HG03108 (cell line): ENCODE data around the gene ASGR2.
"Not testable (repeated sequence)": the region's sequence is repeated elsewhere in the genome, so short reads cannot be mapped to it uniquely, and the experiment has no call there.

ENCODE experiments used
- ATAC-seq: cut with Tn5 transposase; IDR thresholded peaks from one replicate; pipeline ENCODE4 v1.9.1; 2021; ENCODE audit warnings: moderate library complexity; ENCODE audit not compliant: unreplicated experiment

Gene ASGR2

DNA sequence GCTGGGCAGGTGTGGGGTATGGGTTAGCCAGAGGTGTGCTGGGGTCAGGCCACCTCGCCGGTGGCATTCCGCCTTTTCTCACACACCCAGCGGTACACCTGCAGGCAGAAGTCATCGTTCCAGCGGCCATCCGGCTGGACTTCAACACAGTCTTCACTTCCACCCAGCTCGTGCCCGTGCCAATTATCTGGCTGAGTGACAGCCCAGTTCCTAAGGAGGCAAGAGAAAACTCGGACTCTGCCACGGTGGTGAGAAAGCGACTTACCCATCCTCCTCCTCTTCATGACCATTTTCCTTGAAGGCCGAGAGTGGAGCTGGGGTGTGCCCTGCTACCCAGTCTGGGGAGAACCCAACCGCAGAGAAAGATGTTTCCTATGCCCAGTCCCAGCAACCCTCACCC is 13.1 kb downstream of the ASGR2 start:
- ATAC-seq = no peak

DNA sequence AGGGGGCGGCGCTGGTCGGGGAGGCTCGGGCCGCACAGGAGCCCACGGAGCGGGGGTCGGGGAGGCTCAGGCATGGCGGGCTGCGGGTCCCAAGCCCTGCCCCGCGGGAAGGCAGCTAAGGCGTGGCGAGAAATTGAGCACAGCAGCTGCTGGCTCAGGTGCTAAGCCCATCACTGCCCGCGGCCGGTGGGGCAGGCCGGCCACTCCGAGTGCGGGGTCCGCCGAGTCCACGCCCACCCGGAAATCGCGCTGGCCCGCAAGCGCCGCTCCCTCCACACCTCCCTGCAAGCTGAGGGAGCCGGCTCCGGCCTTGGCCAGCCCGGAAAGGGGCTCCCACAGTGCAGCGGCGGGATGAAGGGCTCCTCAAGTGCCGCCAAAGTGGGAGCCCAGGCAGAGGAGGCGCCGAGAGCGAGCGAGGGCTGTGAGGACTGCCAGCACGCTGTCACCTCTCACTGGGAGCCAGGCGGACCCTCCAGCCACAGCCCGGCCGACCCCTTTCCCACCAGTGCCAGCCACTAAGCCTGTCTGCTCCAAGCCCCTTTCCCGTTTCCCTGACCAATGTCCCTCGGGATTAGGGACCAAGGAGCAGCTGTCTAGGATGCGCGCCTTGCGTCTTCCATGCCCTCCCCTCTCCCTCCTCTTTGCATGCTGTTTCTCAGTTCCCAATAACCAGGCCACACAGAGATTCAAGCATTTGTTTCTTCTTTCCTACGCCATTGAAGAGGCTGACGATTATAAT is 13.8 kb downstream of the ASGR2 start:
- not testable (repeated sequence) for ATAC-seq

DNA sequence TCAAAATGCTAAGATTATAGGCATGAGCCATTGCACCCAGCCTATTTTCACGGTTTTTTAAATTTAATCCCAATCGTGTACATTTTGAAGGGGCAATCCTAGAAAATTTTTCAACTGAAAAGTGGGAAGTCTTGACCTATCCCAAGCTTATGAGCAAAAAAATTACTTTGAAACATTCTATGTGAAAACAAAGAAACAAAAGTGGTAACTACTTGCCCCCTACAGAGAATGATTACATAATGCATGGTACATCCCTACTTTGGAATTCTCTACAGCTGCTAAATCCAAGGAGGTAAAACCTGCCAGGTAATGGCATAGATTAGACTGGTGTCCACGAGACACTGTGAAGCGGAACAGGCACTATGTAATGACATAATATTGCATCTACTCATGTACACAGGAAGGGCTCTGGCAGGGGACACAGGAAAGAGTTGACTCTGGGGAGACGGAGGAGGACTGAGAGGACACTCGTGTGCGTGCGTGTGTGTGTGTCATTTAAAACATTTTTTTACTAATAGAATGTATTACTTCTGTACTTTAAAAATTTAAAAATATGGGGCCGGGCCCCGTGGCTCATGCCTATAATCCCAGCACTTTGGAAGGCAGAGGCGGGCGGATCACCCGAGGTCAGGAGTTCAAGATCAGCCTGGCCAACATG is 15.7 kb downstream of the ASGR2 start:
- no peak for ATAC-seq

DNA sequence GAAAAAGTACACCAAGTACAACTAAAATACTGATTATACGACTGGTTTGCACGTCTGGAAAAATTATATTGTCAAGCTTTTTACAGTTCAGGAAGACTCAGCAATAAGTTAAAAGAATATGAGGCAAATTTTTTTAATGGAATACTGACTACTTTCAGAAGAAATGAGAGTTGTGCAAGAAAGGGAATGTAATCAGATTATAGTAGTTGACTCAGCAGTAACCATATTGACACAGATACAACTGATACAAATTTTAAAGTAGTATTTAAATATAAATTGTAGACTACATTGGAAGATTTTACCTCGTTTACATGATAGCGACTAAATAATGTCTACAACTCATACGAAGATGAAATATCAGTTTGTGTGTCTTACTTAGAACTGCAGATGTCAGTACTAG is 16.7 kb downstream of the ASGR2 start:
- ATAC-seq = no peak

DNA sequence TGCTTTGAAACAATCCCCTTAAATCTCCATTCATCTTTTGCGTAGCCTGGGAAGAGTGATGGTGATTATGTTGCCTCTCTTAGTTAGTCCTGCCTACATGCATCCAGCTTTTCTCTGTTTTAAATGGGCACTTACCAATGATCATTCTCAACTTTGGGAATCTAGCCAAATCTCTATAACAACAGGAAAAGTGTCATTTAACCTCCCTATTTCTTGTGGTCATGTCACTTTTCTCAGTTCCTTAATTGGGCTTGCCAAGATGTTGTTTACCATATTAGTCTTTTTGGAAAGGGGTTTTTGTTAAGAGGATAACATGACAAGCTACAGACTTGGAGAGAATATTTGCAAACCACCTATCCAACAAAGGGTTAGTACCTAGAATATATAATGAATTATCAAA is 19.0 kb downstream of the ASGR2 start:
- no peak for ATAC-seq

DNA sequence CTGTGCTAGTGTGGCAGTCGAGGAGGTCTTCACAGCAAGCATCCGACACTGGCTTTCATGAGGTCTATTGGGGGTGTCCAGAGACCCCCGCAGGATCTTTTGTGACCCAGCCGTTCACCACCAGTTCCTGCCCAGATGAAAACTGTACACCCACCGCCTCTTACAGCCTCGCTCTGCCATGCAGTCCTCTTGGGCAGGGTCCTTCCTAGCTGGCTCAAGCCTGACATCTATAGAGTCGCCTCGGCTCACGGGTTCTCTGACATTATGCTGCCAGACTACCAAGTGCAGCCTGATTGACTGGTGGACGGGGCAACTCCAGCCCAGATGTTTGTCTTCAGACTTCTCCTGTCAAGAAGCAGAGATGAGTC is 20.0 kb downstream of the ASGR2 start:
- no peak for ATAC-seq

DNA sequence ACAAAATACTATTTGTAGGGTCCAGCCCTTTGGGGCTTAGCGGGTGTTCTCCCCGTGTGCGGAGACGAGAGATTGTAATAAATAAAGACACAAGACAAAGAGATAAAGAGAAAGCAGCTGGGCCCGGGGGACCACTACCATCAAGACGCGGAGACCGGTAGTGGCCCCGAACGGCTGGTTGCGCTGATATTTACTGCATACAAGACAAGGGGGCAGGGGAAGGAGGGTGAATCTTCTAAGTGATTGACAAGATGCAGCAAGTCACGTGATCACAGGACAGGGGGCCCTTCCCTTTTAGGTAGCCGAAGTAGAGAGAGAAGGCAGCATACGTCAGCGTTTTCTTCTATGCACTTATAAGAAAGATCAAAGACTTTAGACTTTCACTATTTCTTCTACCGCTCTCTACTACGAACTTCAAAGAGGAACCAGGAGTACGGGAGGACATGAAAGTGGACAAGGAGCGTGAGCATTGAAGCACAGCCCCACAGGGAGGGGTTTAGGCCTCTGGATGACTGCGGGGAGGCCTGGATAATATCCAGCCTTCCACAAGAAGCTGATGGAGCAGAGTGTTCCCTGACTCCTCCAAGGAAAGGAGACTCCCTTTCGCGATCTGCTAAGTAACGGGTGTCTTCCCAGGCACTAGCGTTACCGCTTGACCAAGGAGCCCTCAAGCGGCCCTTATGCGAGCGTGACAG is 23.2 kb downstream of the ASGR2 start:
- ATAC-seq = not testable (repeated sequence)

DNA sequence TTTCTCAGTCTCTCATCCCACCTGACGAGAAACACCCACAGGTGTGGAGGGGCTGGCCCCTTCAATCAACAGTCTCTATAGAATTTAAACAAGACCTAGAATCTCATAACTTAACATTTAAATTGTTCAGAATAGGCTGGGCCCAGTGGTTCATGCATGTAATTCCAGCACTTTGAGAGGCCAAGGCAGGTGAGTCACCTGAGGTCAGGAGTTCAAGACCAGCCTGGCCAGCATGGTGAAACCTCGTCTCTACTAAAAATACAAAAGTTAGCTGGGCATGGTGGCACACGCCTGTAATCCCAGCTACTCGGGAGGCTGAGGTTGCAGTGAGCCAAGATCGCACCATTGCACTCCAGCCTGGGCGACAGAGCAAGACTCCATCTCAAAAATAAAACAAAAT is 25.1 kb downstream of the ASGR2 start:
- not testable (repeated sequence) for ATAC-seq

DNA sequence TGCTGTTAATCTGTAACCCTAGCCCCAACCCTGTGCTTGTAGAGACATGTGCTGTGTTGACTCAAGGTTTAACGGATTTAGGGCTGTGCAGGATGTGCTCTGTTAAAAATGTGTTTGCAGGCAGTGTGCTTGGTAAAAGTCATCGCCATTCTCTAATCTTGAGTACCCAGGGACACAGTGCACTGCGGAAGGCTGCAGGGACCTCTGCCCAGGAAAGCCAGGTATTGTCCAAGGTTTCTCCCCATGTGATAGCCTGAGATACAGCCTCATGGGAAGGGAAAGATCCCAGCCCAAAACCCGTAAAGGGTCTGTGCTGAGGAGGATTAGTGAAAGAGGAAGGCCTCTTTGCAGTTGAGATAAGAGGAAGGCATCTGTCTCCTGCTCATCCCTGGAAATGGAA is 26.2 kb downstream of the ASGR2 start:
- not testable (repeated sequence) for ATAC-seq

DNA sequence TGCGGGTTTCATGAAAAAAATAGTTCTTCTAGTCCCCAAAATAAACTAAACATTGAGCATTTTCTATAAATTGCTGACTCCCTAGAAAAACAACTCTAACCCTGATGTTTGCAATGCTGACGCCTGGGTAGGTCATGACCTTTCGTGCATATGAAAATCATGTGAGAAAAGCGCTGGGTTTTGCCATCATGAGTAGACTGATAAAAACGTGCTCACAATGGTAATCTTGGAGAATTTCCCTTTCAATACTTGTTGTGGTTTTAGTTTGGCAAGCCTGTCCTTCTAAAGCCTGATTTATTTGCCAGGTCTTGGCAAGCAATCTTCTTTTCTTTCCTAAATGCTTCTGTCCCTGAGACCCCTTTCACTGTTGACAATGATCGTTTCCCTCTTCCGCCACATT is 30.5 kb downstream of the ASGR2 start:
- no peak for ATAC-seq

DNA sequence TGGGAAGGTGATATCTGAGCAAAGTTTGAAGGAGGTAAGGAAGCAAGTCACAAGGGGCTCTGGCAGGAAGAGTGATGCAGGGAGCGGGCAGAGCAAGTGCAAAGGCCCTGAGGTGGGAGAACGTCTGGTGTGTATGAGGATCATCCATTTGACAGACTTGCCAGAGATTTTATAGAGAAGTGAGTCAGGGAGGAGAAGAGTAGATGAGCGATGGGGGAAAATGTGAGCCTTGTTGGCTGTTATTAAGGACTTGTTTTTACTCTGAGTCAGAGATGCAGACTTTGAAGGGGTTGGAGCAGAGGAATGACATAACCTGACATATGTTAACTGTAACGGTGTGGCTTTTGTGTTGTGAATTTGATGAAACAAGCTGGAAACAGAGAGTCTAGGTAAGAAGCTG is 31.0 kb downstream of the ASGR2 start:
- no peak for ATAC-seq

DNA sequence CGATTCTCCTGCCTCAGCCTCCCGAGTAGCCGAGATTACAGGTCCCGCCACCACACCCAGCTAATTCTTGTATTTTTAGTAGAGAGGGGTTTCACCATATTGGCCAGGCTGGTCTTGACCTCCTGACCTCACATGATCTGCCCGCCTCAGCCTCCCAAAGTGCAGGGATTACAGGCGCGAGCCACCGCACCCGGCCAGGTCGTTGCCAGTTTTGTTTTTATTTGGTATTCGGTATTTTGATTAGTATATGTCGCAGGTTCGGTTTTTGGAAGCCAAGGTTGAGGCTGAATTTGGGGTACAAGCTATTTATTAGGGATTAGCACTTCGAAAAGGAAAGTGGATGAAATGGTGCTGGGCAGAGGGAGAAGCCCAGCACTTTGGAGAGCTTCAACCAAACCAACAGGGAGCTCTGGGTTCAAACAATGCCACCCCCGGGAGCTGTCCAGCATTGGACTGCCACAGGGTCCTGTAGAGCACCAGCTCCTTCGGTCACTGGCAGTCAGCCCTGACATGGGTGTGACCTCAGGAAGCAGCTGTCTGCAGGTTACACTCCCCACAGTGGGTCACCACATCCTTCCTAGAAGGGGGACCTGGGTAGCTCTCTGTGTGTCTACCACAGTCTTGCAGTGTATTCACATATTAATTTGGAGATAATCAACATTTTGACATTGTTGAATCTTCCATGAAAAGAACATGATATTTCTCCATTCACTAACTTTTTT is 33.1 kb downstream of the ASGR2 start:
- no peak for ATAC-seq

DNA sequence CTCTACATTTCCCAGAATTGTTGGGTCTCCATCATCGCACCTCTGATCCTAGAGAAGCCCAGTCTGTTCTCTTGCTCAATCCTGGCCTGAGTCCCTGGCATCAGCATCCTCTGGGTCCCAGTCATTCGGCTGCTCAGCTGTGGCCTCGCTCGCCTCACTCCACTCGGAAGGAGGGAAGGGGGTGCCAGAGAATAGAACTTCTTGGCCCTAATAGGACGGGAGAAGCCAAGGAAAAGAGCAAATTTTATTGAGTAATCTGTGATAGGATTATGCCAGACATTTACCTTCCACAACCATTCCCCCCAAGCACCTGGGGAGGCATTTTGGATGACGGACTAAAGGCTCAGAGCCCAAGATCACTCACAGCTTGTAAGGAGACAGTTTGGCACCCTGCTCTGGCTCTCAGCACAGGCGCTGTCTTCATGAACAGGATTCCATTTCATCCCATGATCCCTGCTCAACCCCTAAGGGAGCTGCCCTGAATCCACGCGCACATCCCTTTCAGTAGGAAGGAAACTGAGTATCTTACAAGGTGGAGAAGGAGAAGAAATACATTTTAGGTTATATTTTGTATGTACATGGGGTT is 34.1 kb downstream of the ASGR2 start:
- no peak for ATAC-seq

DNA sequence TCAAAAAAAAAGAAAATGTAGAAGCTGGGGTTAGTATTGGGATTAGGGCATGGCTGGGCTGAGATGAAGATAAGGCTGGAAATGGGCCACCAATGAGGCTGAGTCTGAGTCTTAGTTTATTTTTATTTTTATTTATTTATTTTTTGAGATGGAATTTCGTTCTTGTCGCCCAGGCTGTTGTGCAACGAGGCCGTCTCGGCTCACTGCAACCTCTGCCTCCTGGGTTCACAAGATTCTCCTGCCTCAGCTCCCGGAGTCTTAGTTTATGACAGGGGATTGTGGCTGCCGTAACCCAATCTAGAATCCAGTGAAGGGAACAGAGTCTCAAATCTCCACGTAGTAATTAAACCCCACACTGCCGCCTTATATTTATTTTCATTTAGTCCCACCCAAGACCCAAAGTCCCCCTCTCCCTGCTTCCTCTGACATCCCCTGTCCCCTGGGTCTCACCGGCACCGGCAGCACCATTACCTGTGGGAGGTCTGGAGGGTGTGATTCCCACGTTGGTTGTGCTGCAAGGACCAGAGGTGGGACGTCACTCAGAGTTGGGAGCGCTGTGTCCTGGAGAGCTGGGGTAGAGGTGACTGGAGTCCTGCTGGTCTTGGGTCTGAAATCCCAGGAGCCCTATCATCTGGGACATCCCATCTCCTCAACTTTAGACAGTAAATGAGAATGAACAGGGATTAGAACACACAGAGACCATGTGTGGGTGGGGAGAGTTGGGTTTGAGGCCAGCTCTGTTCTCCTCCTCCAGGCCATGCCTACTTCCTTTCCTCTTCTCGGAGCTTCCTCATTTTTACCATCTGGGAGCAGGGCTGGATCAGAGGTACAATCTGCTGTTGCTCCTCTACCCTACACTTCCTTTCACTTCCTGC is 34.8 kb downstream of the ASGR2 start, which contains the start of gene CLEC10A:
Gene CLEC10A (minus strand): TSS at position 671 of the 875 bp plus-strand sequence. CDS start 1,439 bp downstream, outside the sequence.
- no peak for ATAC-seq

DNA sequence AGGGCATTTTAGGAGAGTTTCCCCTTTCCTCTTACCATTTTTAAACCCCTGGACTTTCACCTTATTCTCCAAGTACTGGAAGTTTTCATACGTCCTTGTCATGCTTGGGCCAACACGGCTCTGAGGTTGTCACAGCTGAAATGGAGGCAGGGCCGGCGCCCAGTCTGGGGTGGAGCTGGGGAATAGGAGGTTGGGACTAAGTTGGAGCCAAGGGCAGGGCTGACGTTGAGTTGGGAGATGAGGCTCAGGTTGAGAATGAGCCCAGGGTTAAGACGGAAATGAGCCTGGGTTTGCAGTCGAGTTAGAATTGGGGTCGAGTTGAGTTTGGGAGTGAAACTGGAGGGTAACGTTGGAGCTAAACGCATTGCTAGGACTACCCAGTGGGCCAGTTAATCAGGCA is 35.9 kb downstream of the ASGR2 start:
- no peak for ATAC-seq

DNA sequence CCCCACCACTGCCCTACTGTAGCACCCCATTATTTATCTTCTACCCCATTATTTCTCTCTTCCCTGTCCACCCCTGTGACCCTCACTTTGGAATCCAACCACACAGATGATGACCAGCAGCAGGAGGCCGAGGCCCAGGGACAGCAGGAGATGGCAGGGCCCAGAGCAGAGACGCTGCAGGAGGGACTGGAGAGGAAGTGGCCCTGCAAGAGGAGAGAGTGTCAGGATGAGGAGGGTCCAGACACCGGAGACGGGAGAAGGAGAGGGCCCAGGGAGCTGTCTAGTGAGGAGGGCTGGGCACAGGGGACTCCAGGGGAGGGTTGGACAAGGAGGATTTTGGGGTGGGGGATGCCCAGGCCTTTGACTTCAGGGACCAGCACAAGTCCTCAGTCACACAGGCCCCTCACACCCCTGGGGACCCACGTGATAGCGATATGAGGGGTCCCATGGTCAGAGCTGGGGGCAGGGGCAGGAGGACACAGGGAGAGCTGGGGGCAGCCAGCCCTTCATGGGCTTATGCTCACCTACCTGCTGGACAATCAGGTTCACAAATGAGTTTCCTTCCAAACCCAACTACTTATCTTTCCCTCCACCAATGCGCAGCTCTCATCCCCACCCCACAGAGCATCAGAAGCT is 36.6 kb downstream of the ASGR2 start:
- no peak for ATAC-seq

DNA sequence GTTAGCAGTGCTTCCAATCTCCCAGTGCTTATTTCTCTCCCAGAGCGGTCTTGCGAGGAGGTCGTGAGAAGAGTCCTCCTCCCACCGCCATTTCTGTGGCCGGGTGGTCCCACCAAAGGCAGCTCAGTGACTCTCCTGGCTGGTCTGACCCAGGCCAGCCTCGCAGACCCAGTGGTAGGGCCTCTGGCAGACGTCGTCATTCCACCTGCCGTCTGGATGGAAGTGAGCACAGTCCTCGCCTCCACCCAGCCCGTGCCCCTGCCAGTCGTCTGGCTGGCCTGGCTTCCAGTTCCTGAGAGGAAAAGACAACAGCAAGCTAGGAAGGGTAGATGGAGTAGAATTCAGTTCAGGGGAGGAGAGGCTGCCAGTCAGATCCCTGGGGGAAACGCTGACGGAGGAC is 39.7 kb downstream of the ASGR2 start:
- ATAC-seq = no peak

DNA sequence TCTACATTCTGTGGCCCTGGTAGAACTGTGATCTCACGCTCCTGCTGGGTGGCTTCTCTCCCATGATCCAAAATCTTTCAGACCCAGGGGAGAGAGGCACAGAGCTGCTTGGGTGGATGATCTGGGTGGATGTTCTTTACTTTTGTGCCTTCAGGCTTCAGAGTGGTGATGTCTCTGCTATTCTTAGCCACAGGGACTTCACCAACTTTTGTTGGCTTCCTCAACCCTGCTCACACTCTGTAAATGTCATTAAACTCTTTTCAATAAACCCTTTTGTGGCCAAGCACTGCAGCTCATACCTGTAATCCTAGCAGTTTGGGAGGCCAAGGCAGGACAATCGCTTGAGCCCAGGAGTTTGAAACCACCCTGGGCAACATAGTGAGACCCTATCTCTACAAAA is 42.2 kb downstream of the ASGR2 start:
- ATAC-seq = no peak

DNA sequence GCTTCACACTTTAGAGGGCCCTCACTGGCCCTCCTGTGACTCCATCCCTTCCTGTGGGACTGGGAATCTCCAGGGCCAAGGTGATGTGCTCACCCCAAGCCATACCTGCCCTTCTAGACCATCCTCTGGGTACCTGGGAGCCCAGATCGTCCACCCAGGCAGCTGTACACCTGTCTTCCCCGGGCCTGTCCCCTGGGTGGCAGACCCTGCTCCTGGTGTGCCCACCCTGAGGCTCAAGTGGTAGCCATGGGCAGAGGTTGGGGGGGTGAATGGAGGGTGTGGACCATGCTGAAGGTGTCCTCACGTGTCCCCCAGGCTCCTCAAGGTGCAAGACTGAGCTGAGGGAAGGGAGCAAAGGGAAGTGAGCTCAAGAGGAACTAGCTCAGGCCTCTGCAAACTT is 43.9 kb downstream of the ASGR2 start:
- ATAC-seq = no peak

DNA sequence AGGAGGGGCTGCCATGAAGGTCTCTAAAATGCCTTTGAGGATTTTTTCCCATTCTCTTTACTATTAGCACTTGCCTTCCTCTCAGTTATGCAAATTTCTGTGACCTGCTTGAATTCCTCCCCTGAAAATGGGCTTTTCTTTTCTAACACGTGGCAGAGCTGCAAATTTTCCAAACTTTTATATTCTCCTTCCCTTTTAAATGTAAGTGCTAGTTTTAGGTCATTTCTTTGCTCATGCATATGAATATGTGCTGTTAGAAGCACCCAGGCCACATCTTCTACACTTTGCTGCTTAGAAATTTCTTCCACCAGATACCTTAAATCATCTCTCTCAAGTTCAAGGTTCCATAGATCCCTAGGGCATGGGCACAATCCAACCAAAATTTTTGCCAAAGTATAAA is 46.4 kb downstream of the ASGR2 start:
- ATAC-seq = no peak
